ENCODE results near the gene UFSP2. TPM values are rescaled to one million over a fixed set of nuclear protein-coding genes. Genes with fewer than 3 reads are reported as not detected.

The UFSP2 gene
- total RNA-seq, 4 donors from 2014 or later, result 36.7 to 49.0 (median 40.6) TPM

GRCh38 chr4:185384061-185384460 is 41.7 kb downstream of the UFSP2 start:
- intact Hi-C loops (cut with DNase I), result no loop called here
- H3K9me3 ChIP-seq, result no peaks in the 10 kb centered on the region
- H3K4me3 ChIP-seq, result no peak overlapping the region
- DNase-seq (ENCODE audit: extremely low spot score), result no peak
- no peaks in the 10 kb centered on the region for H3K36me3 ChIP-seq
- no peak overlapping the region for H3K27ac ChIP-seq (replicated peaks in 1 of 4)
- TF ChIP-seq POLR2AphosphoS5 (IDR thresholded peaks at IDR 0.05), result no peak
- TF ChIP-seq CTCF (IDR thresholded peaks at IDR 0.05), result no peak
- TF ChIP-seq EP300 (IDR thresholded peaks at IDR 0.05), result no peak
- TF ChIP-seq POLR2A (IDR thresholded peaks at IDR 0.05; ENCODE audit: low read depth), result no peak
- no peaks in the 10 kb centered on the region for H3K27me3 ChIP-seq
- peaks cover 0 to 3% (median 0%) of the 10 kb centered on the region in 4 donors for H3K4me1 ChIP-seq
- WGBS, result 93% methylated on average over 2 of the region's 2 CpGs

- WGBS, result 98% methylated on average over 4 of the region's 4 CpGs
- Histone ChIP-seq H3K27me3 (no peaks in the 10 kb centered on the region), H3K27ac (replicated peaks in 1 of 4) (no peak overlapping the region), H3K4me3 (no peak overlapping the region), H3K36me3 (no peaks in the 10 kb centered on the region), H3K9me3 (no peaks in the 10 kb centered on the region), H3K4me1 (peaks cover 0 to 3% (median 0%) of the 10 kb centered on the region in 4 donors)
- DNase-seq (ENCODE audit: extremely low spot score), result no peak
- no peak for TF ChIP-seq POLR2A (IDR thresholded peaks at IDR 0.05; ENCODE audit: low read depth)
- TF ChIP-seq CTCF (IDR thresholded peaks at IDR 0.05), result no peak
- no peak for TF ChIP-seq POLR2AphosphoS5 (IDR thresholded peaks at IDR 0.05)
- TF ChIP-seq EP300 (IDR thresholded peaks at IDR 0.05), result no peak
- intact Hi-C loops (cut with DNase I), result no loop called here
Observed at GRCh38 chr4:185383451-185383850, 42.3 kb downstream of the UFSP2 start.

GRCh38 chr4:185382754-185383153 is 43.0 kb downstream of the UFSP2 start:
- no peak overlapping the region for H3K27ac ChIP-seq (replicated peaks in 1 of 4)
- H3K9me3 ChIP-seq, result no peaks in the 10 kb centered on the region
- intact Hi-C loops (cut with DNase I), result no loop called here
- peaks cover 0 to 3% (median 0%) of the 10 kb centered on the region in 4 donors for H3K4me1 ChIP-seq
- H3K4me3 ChIP-seq, result no peak overlapping the region
- TF ChIP-seq CTCF (IDR thresholded peaks at IDR 0.05), result no peak
- no peak for TF ChIP-seq POLR2A (IDR thresholded peaks at IDR 0.05; ENCODE audit: low read depth)
- no peak for TF ChIP-seq EP300 (IDR thresholded peaks at IDR 0.05)
- no peak for TF ChIP-seq POLR2AphosphoS5 (IDR thresholded peaks at IDR 0.05)
- no peak for DNase-seq (ENCODE audit: extremely low spot score)
- no peaks in the 10 kb centered on the region for H3K36me3 ChIP-seq
- no peaks in the 10 kb centered on the region for H3K27me3 ChIP-seq

- DNase-seq (ENCODE audit: extremely low spot score), result no peak
- no peak overlapping the region for H3K27ac ChIP-seq (replicated peaks in 1 of 4)
- WGBS, result 56% methylated on average over 4 of the region's 4 CpGs
- H3K27me3 ChIP-seq, result no peaks in the 10 kb centered on the region
- no peaks in the 10 kb centered on the region for H3K9me3 ChIP-seq
- no peak overlapping the region for H3K4me3 ChIP-seq
- no peak for TF ChIP-seq CTCF (IDR thresholded peaks at IDR 0.05)
- no peak for TF ChIP-seq POLR2AphosphoS5 (IDR thresholded peaks at IDR 0.05)
- TF ChIP-seq EP300 (IDR thresholded peaks at IDR 0.05), result no peak
- TF ChIP-seq POLR2A (IDR thresholded peaks at IDR 0.05; ENCODE audit: low read depth), result no peak
- no peaks in the 10 kb centered on the region for H3K36me3 ChIP-seq
- intact Hi-C loops (cut with DNase I), result no loop called here
- H3K4me1 ChIP-seq, result peaks cover 0 to 3% (median 0%) of the 10 kb centered on the region in 4 donors
Observed at GRCh38 chr4:185381288-185382196, 44.2 kb downstream of the UFSP2 start.
